Adrenal gland (tissue), 5 donors: Measurements from ENCODE around the gene MSRB1.

Source experiments
- CTCF ChIP-seq, 6 experiments: fragments of 450-650 bp in 4 of 6; fragments of 200-600 bp in 2 of 6; sonication (generic) in 1 of 6; IDR thresholded peaks; 1 replicate in 5 of 6; 2 replicates in 1 of 6; pipeline versions ENCODE4 v1.5.1 to v1.8.0; 2016 to 2021; ENCODE audit warnings: antibody characterized with exemption in 6 of 6, mild to moderate bottlenecking in 2 of 6, moderate library complexity in 1 of 6
- POLR2A ChIP-seq, 2 donors: fragments of 450-650 bp; IDR thresholded peaks; one replicate each; pipeline ENCODE4 v1.6.1; 2017; ENCODE audit warnings: antibody characterized with exemption in 2 of 2, mild to moderate bottlenecking in 2 of 2, moderate library complexity in 1 of 2
- donor health status: DM: no; HTN: no; CAD: no.

- TF ChIP-seq CTCF (IDR thresholded peaks at IDR 0.05) (no peak), POLR2A (IDR thresholded peaks at IDR 0.05) (no peak)
These were observed 7.6 kb upstream of the MSRB1 start for GRCh38 chr16:1950559-1950958.
